Endodermal cell (in vitro differentiated cells): ENCODE results near the gene TXK. TPM values are rescaled to one million over a fixed set of nuclear protein-coding genes. Genes with fewer than 3 reads are reported as not detected.

Source experiments
- DNase-seq: peaks from one replicate; pipeline ENCODE4 v3.0.0-alpha.2; 2017
- H3K27ac ChIP-seq: 2 replicates; pipeline ENCODE4 v1.5.1; 2013; ENCODE audit warnings: mild to moderate bottlenecking, low read depth, low read length, moderate library complexity
- H3K27me3 ChIP-seq: 2 replicates; pipeline ENCODE4 v1.6.1; 2013; ENCODE audit warnings: mild to moderate bottlenecking, low read length, moderate library complexity; ENCODE audit not compliant: insufficient read depth, control insufficient read depth, poor library complexity, severe bottlenecking
- H3K36me3 ChIP-seq: 2 replicates; pipeline ENCODE4 v1.7.0; 2013; ENCODE audit warnings: mild to moderate bottlenecking, low read length, moderate library complexity; ENCODE audit not compliant: control insufficient read depth, insufficient read depth
- H3K4me1 ChIP-seq: one replicate; pipeline ENCODE4 v1.7.0; 2013; ENCODE audit warnings: low read length; ENCODE audit not compliant: control insufficient read depth, insufficient read depth
- H3K4me3 ChIP-seq: 2 replicates; pipeline ENCODE4 v1.5.1; 2013; ENCODE audit warnings: mild to moderate bottlenecking, low read length, moderate library complexity
- H3K9ac ChIP-seq: 2 replicates; pipeline ENCODE4 v1.6.1; 2013; ENCODE audit warnings: mild to moderate bottlenecking, low read length, moderate library complexity; ENCODE audit not compliant: poor library complexity, severe bottlenecking; ENCODE audit errors: extremely low read depth
- H3K9me3 ChIP-seq: 2 replicates; pipeline ENCODE4 v1.6.1; 2013; ENCODE audit warnings: mild to moderate bottlenecking, low read length, moderate library complexity; ENCODE audit not compliant: control insufficient read depth
- H3K27ac Mint-ChIP-seq: 2 replicates; pipeline ENCODE4 v1.8.0; 2020; ENCODE audit warnings: mixed read lengths
- H3K27me3 Mint-ChIP-seq: 2 replicates; pipeline ENCODE4 v1.8.0; 2021; ENCODE audit warnings: mild to moderate bottlenecking, mixed read lengths; ENCODE audit not compliant: insufficient read depth
- H3K36me3 Mint-ChIP-seq: 2 replicates; pipeline ENCODE4 v1.8.0; 2020; ENCODE audit warnings: low read depth, mixed read lengths
- H3K4me1 Mint-ChIP-seq: 2 replicates; pipeline ENCODE4 v1.8.0; 2020; ENCODE audit warnings: mixed read lengths
- H3K4me3 Mint-ChIP-seq: 2 replicates; pipeline ENCODE4 v1.8.0; 2020; ENCODE audit warnings: mild to moderate bottlenecking, moderate library complexity, mixed read lengths
- H3K9me3 Mint-ChIP-seq: 2 replicates; pipeline ENCODE4 v1.8.0; 2020; ENCODE audit warnings: mild to moderate bottlenecking, mixed read lengths
- CTCF ChIP-seq: fragments of 200-600 bp; sonication (generic); conservative IDR thresholded peaks from 2 replicates; pipeline ENCODE4 v1.5.0; 2021; ENCODE audit warnings: antibody characterized with exemption, mild to moderate bottlenecking
- WGBS, 2 experiments: methylation state at CpG; one replicate each; pipeline versions ENCODE4 v1.1.5 to v1.1.7; 2013; ENCODE audit warnings: missing lambda C conversion rate in 2 of 2, mixed read lengths in 1 of 2; ENCODE audit not compliant: insufficient coverage in 1 of 2, insufficient read length in 1 of 2; 5-methylcytosine and 5-hydroxymethylcytosine counted together
- total RNA-seq, 2 donors: library from RNA; stranded (reverse); fragmentation: NEBNext Ultra II Directional in 1 of 2; extraction: Animal tissue kit (Norgen Biotek cat#: 25700) in 1 of 2; gene quantifications; 2 replicates in 1 of 2; 3 replicates in 1 of 2; pipeline ENCODE4 v1.2.1, GENCODE V29; 2021

TXK gene
- total RNA-seq, 2 donors from 2014 or later, result 0.66 to 0.68 TPM

GRCh38 chr4:48039561-48039960, 94.5 kb downstream of the TXK start:
- H3K4me3 Mint-ChIP-seq, result no peak overlapping the region
- no peaks in the 10 kb centered on the region for H3K9me3 ChIP-seq
- peaks cover 32% of the 10 kb centered on the region for H3K27me3 ChIP-seq
- peaks cover 3% of the 10 kb centered on the region for H3K4me1 ChIP-seq
- no peaks in the 10 kb centered on the region for H3K36me3 ChIP-seq
- H3K9ac ChIP-seq, result no peak overlapping the region
- no peaks in the 10 kb centered on the region for H3K9me3 Mint-ChIP-seq
- H3K27me3 Mint-ChIP-seq, result peaks cover 23% of the 10 kb centered on the region
- peaks cover 8% of the 10 kb centered on the region for H3K4me1 Mint-ChIP-seq
- H3K27ac Mint-ChIP-seq, result no peak overlapping the region
- H3K27ac ChIP-seq, result no peak overlapping the region
- no peak for DNase-seq
- no peak overlapping the region for H3K4me3 ChIP-seq
- peaks cover 6% of the 10 kb centered on the region for H3K36me3 Mint-ChIP-seq
- TF ChIP-seq CTCF, result no peak

GRCh38 chr4:48038666-48039065, 95.4 kb downstream of the TXK start:
- Mint-ChIP-seq H3K4me1 (peaks cover 8% of the 10 kb centered on the region), H3K9me3 (no peaks in the 10 kb centered on the region), H3K4me3 (no peak overlapping the region), H3K27ac (no peak overlapping the region), H3K27me3 (peaks cover 21% of the 10 kb centered on the region), H3K36me3 (peaks cover 6% of the 10 kb centered on the region)
- TF ChIP-seq CTCF, result no peak
- Histone ChIP-seq H3K36me3 (no peaks in the 10 kb centered on the region), H3K27me3 (peaks cover 30% of the 10 kb centered on the region), H3K9me3 (no peaks in the 10 kb centered on the region), H3K27ac (no peak overlapping the region), H3K9ac (no peak overlapping the region), H3K4me3 (no peak overlapping the region), H3K4me1 (peaks cover 3% of the 10 kb centered on the region)
- no peak for DNase-seq
- WGBS, 2 experiments, result 46 to 50% methylated on average over 2 of the region's 2 CpGs

- 92% methylated on average over 2 of the region's 2 CpGs; no CpG with 5 or more reads in 1 of the 2 experiments for WGBS, 2 experiments
- Mint-ChIP-seq H3K27me3 (peaks cover 14% of the 10 kb centered on the region), H3K4me3 (no peak overlapping the region), H3K36me3 (peaks cover 6% of the 10 kb centered on the region), H3K4me1 (peaks cover 10% of the 10 kb centered on the region), H3K9me3 (no peaks in the 10 kb centered on the region), H3K27ac (no peak overlapping the region)
- Histone ChIP-seq H3K27ac (no peak overlapping the region), H3K9me3 (no peaks in the 10 kb centered on the region), H3K4me1 (peaks cover 8% of the 10 kb centered on the region), H3K36me3 (no peaks in the 10 kb centered on the region), H3K9ac (no peak overlapping the region), H3K4me3 (no peak overlapping the region), H3K27me3 (peaks cover 19% of the 10 kb centered on the region)
- no peak for DNase-seq
- TF ChIP-seq CTCF, result no peak
Observed at GRCh38 chr4:48037117-48037462, 97.0 kb downstream of the TXK start.
